PC-3 (cell line): ENCODE data around the gene SRGAP1. TPM values are rescaled to one million over a fixed set of nuclear protein-coding genes. Genes with fewer than 3 reads are reported as not detected.

Source experiments
- ATAC-seq: fragments of 200-7000 bp; cut with Tn5 transposase; 2 replicates; pipeline ENCODE4 v1.9.1; 2020; ENCODE audit warnings: mild to moderate bottlenecking, moderate library complexity
- BruUV-seq: library from RNA; stranded (reverse); fragments of 400-500 nt; replicated peaks from 2 replicates; lab custom pipeline; 2021; lab: Mats Ljungman, UMichigan
- CTCF ChIA-PET: fragments of 300-600 bp; sonication (Branson Sonifier 250); formaldehyde crosslinking; loops from one replicate; lab custom pipeline; 2022; ENCODE audit warnings: antibody characterized with exemption; lab: Charles Lee
- POLR2A ChIA-PET: fragments of 300-600 bp; sonication (Branson Sonifier 250); formaldehyde crosslinking; loops from one replicate; lab custom pipeline; 2022; ENCODE audit warnings: antibody characterized with exemption; ENCODE audit not compliant: unreplicated experiment; lab: Charles Lee
- DNase-seq: peaks from one replicate; pipeline ENCODE4 v3.0.0-alpha.2; 2015
- H2AFZ ChIP-seq: fragments of 300-600 bp; sonication (generic); 2 replicates; pipeline ENCODE4 v1.6.0; 2016; ENCODE audit warnings: antibody characterized with exemption, low read length
- H3F3A ChIP-seq: fragments of 300-600 bp; sonication (generic); one replicate; pipeline ENCODE4 v1.6.0; 2017; ENCODE audit warnings: antibody characterized with exemption, low read length, control low read depth, mild to moderate bottlenecking; ENCODE audit not compliant: unreplicated experiment
- H3K27ac ChIP-seq: fragments of 300-600 bp; sonication (generic); 2 replicates; pipeline ENCODE4 v1.5.1; 2016; ENCODE audit warnings: mild to moderate bottlenecking, low read length
- H3K27me3 ChIP-seq: fragments of 300-600 bp; sonication (generic); 2 replicates; pipeline ENCODE4 v1.6.1; 2016; ENCODE audit warnings: low read length, mixed read lengths
- H3K36me3 ChIP-seq: fragments of 300-600 bp; sonication (generic); 2 replicates; pipeline ENCODE4 v1.6.1; 2016; ENCODE audit warnings: low read depth, mixed run types, low read length, mixed read lengths
- H3K4me1 ChIP-seq: fragments of 300-600 bp; sonication (generic); 2 replicates; pipeline ENCODE4 v1.5.1; 2016; ENCODE audit warnings: low read length; ENCODE audit not compliant: insufficient read depth
- H3K4me2 ChIP-seq: fragments of 300-600 bp; sonication (generic); 2 replicates; pipeline ENCODE4 v1.6.0; 2016; ENCODE audit warnings: low read length
- H3K4me3 ChIP-seq: fragments of 300-600 bp; sonication (generic); 2 replicates; pipeline ENCODE4 v1.5.1; 2016; ENCODE audit warnings: mild to moderate bottlenecking, low read length, mixed read lengths
- H3K79me2 ChIP-seq: fragments of 300-600 bp; sonication (generic); 2 replicates; pipeline ENCODE4 v1.6.1; 2017; ENCODE audit warnings: low read length, mixed read lengths
- H3K9ac ChIP-seq: fragments of 300-600 bp; sonication (generic); 2 replicates; pipeline ENCODE4 v1.6.0; 2016; ENCODE audit warnings: mild to moderate bottlenecking, low read length
- H3K9me2 ChIP-seq: fragments of 300-600 bp; sonication (generic); replicated peaks from 2 replicates; pipeline ENCODE4 v1.6.1; 2016; ENCODE audit warnings: mixed run types, low read length, mixed read lengths
- H3K9me3 ChIP-seq: fragments of 300-600 bp; sonication (generic); 2 replicates; pipeline ENCODE4 v1.6.1; 2016; ENCODE audit warnings: low read length, mixed read lengths
- H4K20me1 ChIP-seq: fragments of 300-600 bp; sonication (generic); 2 replicates; pipeline ENCODE4 v1.6.1; 2016; ENCODE audit warnings: low read length, mixed read lengths
- EZH2 ChIP-seq: fragments of 300-600 bp; sonication (generic); IDR thresholded peaks from one replicate; pipeline ENCODE4 v1.6.1; 2017; ENCODE audit warnings: antibody characterized with exemption, mild to moderate bottlenecking, low read length; ENCODE audit not compliant: unreplicated experiment
- EZH2phosphoT487 ChIP-seq: fragments of 300-600 bp; sonication (generic); IDR thresholded peaks from 2 replicates; pipeline ENCODE4 v1.6.1; 2018; ENCODE audit warnings: mild to moderate bottlenecking, antibody characterized with exemption, low read length, borderline replicate concordance
- intact Hi-C: fragments of 100-400 bp; cut with micrococcal nuclease; formaldehyde crosslinking; loops from 2 replicates; pipeline ENCODE4 v1.9.0; 2023
- total RNA-seq: library from RNA; depleted of rRNA; stranded (reverse); fragments of >200 nt; gene quantifications from 2 replicates; pipeline ENCODE4 v1.2.3, GENCODE V29; 2014
- TF ChIP-seq, protein P1 (sequence below): fragments of 300-600 bp; sonication (generic); conservative IDR thresholded peaks from 2 replicates; pipeline ENCODE4 v1.5.1; 2017; ENCODE audit warnings: antibody characterized with exemption, low read depth, mild to moderate bottlenecking, low read length

The SRGAP1 gene
- total RNA-seq, 1 experiment from 2014 or later = 11.0 TPM

DNA sequence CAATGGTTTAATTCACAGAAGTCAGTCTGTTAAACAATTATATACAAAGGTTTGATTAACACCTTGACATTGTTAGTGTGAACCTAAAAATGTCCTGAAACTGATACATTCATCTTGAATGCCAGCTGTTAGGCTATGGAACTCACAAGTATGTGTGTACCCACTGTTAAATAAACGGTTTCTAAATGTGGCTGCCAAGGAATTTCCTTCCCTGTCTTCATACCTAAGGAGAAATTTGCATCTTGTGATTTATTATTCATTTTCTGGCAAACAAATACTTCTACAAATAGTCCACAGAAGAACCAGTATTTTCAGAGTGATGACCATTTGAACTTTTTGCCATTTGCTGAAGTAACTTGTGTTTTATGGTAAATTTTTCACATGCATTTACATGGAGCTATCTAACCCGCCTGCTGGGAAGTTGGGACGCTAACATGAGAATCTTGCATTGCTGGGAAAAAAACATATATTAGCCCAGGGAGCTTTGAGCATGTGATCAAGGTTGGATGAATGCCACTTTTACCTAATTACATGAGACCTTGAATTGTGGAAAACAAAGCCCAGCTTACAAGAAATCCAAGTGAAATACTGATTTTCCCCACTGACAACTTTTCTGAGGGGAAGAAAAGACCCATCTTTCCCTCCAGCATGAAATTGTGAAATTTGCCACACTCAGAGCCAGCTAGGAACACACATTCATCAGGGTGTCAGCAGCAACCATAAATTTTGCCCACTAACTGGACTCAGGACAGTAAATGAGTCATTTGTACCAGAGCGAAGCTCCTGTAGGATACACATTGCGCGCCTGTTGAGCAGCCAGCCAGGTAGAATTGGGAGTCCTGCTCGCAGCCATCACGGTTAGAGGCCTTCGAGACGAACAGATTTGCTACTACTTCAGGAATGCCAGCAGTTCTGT, 259.6 kb downstream of the SRGAP1 start:
- peak overlapping the region; percentile 74 for H3K27ac ChIP-seq
- intact Hi-C loops = loop anchor here (5.0 kb wide), 1 partner anchor 78 kb away; no protein-coding TSS in a partner anchor
- no TSS peak for BruUV-seq
- ChIA-PET CTCF (interaction anchor here (0.5 kb wide), 1 partner anchor 435 kb away, joined by 4 read pairs; no protein-coding TSS in a partner anchor), POLR2A (interaction anchor here (0.6 kb wide), 1 partner anchor 16 kb away, joined by 6 read pairs; no protein-coding TSS in a partner anchor)
- H2AFZ ChIP-seq = no peak overlapping the region
- no peak overlapping the region for H3K4me3 ChIP-seq
- TF ChIP-seq, protein P1, sequence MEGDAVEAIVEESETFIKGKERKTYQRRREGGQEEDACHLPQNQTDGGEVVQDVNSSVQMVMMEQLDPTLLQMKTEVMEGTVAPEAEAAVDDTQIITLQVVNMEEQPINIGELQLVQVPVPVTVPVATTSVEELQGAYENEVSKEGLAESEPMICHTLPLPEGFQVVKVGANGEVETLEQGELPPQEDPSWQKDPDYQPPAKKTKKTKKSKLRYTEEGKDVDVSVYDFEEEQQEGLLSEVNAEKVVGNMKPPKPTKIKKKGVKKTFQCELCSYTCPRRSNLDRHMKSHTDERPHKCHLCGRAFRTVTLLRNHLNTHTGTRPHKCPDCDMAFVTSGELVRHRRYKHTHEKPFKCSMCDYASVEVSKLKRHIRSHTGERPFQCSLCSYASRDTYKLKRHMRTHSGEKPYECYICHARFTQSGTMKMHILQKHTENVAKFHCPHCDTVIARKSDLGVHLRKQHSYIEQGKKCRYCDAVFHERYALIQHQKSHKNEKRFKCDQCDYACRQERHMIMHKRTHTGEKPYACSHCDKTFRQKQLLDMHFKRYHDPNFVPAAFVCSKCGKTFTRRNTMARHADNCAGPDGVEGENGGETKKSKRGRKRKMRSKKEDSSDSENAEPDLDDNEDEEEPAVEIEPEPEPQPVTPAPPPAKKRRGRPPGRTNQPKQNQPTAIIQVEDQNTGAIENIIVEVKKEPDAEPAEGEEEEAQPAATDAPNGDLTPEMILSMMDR = no peak
- TF ChIP-seq EZH2 = no peak
- no peak for TF ChIP-seq EZH2phosphoT487
- H3K27me3 ChIP-seq = no peaks in the 10 kb centered on the region
- peak overlapping the region; percentile 67 for H3K4me2 ChIP-seq
- no peaks in the 10 kb centered on the region for H3K9me2 ChIP-seq
- H3K4me1 ChIP-seq = peaks cover 55% of the 10 kb centered on the region
- peak; percentile 91 for DNase-seq
- H3K9me3 ChIP-seq = no peaks in the 10 kb centered on the region
- peak overlapping the region; percentile 16; the same call in 1 of the 2 replicates for H3K9ac ChIP-seq
- no peaks in the 10 kb centered on the region for H3K79me2 ChIP-seq
- peaks cover 21% of the 10 kb centered on the region for H3F3A ChIP-seq
- no peaks in the 10 kb centered on the region for H4K20me1 ChIP-seq
- peak; percentile 77 for ATAC-seq
- H3K36me3 ChIP-seq = peaks cover 12% of the 10 kb centered on the region

DNA sequence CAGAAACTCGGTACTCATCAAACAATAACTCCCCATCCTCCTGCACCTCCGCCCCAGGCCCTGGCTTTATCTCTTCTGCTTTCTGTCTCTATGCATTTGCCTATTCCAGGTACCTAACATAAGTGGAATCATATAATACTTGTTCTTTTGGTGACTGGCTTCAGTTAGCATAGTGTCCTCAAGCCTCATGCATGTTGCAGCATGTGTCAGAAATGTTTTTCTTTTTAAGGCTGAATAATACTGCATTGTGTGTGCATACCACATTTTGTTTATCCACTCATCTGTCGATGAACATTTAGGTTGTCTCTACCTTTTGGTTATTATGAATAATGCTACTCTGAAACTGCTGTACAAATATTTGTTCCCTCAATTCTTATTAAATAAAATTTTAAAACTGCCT, 260.5 kb downstream of the SRGAP1 start:
- Histone ChIP-seq H3K27me3 (no peaks in the 10 kb centered on the region), H2AFZ (no peak overlapping the region), H4K20me1 (no peaks in the 10 kb centered on the region), H3F3A (peaks cover 21% of the 10 kb centered on the region), H3K36me3 (peaks cover 12% of the 10 kb centered on the region), H3K4me3 (no peak overlapping the region), H3K27ac (no peak overlapping the region), H3K9me2 (no peaks in the 10 kb centered on the region), H3K9me3 (no peaks in the 10 kb centered on the region), H3K4me1 (peaks cover 45% of the 10 kb centered on the region), H3K79me2 (no peaks in the 10 kb centered on the region), H3K9ac (no peak overlapping the region), H3K4me2 (no peak overlapping the region)
- intact Hi-C loops = no loop called here
- no peak for DNase-seq
- TF ChIP-seq EZH2phosphoT487 (no peak), EZH2 (no peak)
- TF ChIP-seq, protein P1 = no peak
- no TSS peak for BruUV-seq
- ATAC-seq = no peak
- ChIA-PET CTCF (no interaction called here), POLR2A (no interaction called here)

DNA sequence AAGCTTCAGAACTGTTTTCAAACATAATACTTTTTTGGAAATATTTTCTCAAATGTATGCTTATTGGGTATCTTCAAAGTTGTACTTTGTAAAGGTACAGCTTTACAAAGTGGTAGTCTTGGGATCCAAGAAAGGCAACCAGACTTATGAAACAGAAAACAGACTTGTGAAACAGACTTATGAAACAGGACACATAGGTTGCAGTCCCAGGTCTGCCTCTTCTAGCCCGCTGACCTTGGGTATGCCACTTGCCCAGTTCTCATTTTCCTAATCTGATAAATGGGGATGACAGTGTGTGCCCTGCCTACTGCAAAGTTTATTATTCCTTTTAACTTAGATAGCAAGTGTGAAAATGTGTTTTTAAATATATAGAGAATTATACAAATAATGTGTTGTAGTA, 263.3 kb downstream of the SRGAP1 start:
- intact Hi-C loops = no loop called here
- H3K27me3 ChIP-seq = no peaks in the 10 kb centered on the region
- peaks cover 23% of the 10 kb centered on the region for H3K36me3 ChIP-seq
- no peak overlapping the region for H3K9ac ChIP-seq
- ATAC-seq (no peak), DNase-seq (no peak)
- no peak overlapping the region for H3K27ac ChIP-seq
- CTCF ChIA-PET = no interaction called here
- H3K9me2 ChIP-seq = no peaks in the 10 kb centered on the region
- POLR2A ChIA-PET = no interaction called here
- peaks cover 10% of the 10 kb centered on the region for H3F3A ChIP-seq
- H3K79me2 ChIP-seq = no peaks in the 10 kb centered on the region
- no TSS peak for BruUV-seq
- peaks cover 19% of the 10 kb centered on the region for H3K4me1 ChIP-seq
- H3K4me3 ChIP-seq = no peak overlapping the region
- no peak overlapping the region for H3K4me2 ChIP-seq
- no peaks in the 10 kb centered on the region for H4K20me1 ChIP-seq
- H3K9me3 ChIP-seq = no peaks in the 10 kb centered on the region
- no peak overlapping the region for H2AFZ ChIP-seq
- TF ChIP-seq, protein P1 = no peak
- TF ChIP-seq EZH2 = no peak
- TF ChIP-seq EZH2phosphoT487 = no peak
